ENCODE measurements around the gene DNMT3B.
A peak's percentile ranks its signal among the peaks of the same experiment; 100 is the strongest.

GRCh38 chr20:32743237-32744112, 18.7 kb upstream of the DNMT3B start, which contains the start of gene COMMD7:
- no peak for TF ChIP-seq CTCF (IDR thresholded peaks at IDR 0.05; ENCODE audit: low read depth, low read length)
- peak; percentile 26 for TF ChIP-seq POLR2A (IDR thresholded peaks at IDR 0.05; ENCODE audit: extremely low read depth, insufficient read length)
- no peak for TF ChIP-seq MAX (IDR thresholded peaks at IDR 0.05; ENCODE audit: low read depth, low read length)
- TF ChIP-seq MYC (IDR thresholded peaks at IDR 0.05; ENCODE audit: low read depth, low read length): no peak
